Astrocyte (in vitro differentiated cells and primary cell): ENCODE results near the gene P2RY12. TPM values are rescaled to one million over a fixed set of nuclear protein-coding genes. Genes with fewer than 3 reads are reported as not detected.

ENCODE experiments used
- DNase-seq: peaks from one replicate; pipeline ENCODE4 v3.0.0-alpha.2; 2010; ENCODE audit warnings: low read depth
- FAIRE-seq: peaks from 2 replicates; lab custom pipeline; 2011; peaks lifted over from hg19 to GRCh38; lab: Jason Lieb, UNC
- H2AFZ ChIP-seq: 2 replicates; pipeline ENCODE4 v1.6.0; 2012; ENCODE audit warnings: low read depth, low read length, inconsistent platforms
- H3K27ac ChIP-seq: 2 replicates; pipeline ENCODE4 v1.5.1; 2011; ENCODE audit warnings: low read depth, low read length, inconsistent platforms
- H3K27me3 ChIP-seq: 2 replicates; pipeline ENCODE4 v1.6.0; 2011; ENCODE audit warnings: low read length, inconsistent platforms; ENCODE audit not compliant: insufficient read depth
- H3K36me3 ChIP-seq: 2 replicates; pipeline ENCODE4 v1.5.1; 2011; ENCODE audit warnings: low read length, inconsistent platforms; ENCODE audit not compliant: insufficient read depth
- H3K4me1 ChIP-seq: 2 replicates; pipeline ENCODE4 v1.5.1; 2011; ENCODE audit warnings: low read length, inconsistent platforms; ENCODE audit not compliant: insufficient read depth
- H3K4me2 ChIP-seq: 2 replicates; pipeline ENCODE4 v1.6.0; 2012; ENCODE audit warnings: low read length, inconsistent platforms
- H3K4me3 ChIP-seq: 2 replicates; pipeline ENCODE4 v1.5.1; 2011; ENCODE audit warnings: low read depth, mild to moderate bottlenecking, low read length, inconsistent platforms; ENCODE audit not compliant: insufficient read depth
- H3K79me2 ChIP-seq: 2 replicates; pipeline ENCODE4 v1.6.0; 2012; ENCODE audit warnings: mild to moderate bottlenecking, low read length, inconsistent platforms; ENCODE audit not compliant: insufficient read depth
- H3K9ac ChIP-seq: 2 replicates; pipeline ENCODE4 v1.6.0; 2012; ENCODE audit warnings: mild to moderate bottlenecking, low read length, inconsistent platforms
- H3K9me3 ChIP-seq: 2 replicates; pipeline ENCODE4 v1.5.1; 2012; ENCODE audit warnings: low read depth, mild to moderate bottlenecking, low read length, inconsistent platforms; ENCODE audit not compliant: insufficient read depth
- H4K20me1 ChIP-seq: 2 replicates; pipeline ENCODE4 v1.6.0; 2012; ENCODE audit warnings: low read length, inconsistent platforms; ENCODE audit not compliant: insufficient read depth
- H3K27ac Mint-ChIP-seq: one replicate; pipeline ENCODE4 v1.8.0; 2021; ENCODE audit warnings: mild to moderate bottlenecking, mixed read lengths; ENCODE audit not compliant: unreplicated experiment
- H3K27me3 Mint-ChIP-seq: one replicate; pipeline ENCODE4 v1.8.0; 2021; ENCODE audit warnings: low read depth, mixed read lengths; ENCODE audit not compliant: unreplicated experiment
- H3K36me3 Mint-ChIP-seq: one replicate; pipeline ENCODE4 v1.8.0; 2021; ENCODE audit warnings: low read depth, mixed read lengths; ENCODE audit not compliant: unreplicated experiment
- H3K4me1 Mint-ChIP-seq: one replicate; pipeline ENCODE4 v1.8.0; 2021; ENCODE audit warnings: low read depth, mixed read lengths; ENCODE audit not compliant: unreplicated experiment
- H3K4me3 Mint-ChIP-seq: one replicate; pipeline ENCODE4 v1.8.0; 2021; ENCODE audit warnings: mild to moderate bottlenecking, moderate library complexity, mixed read lengths; ENCODE audit not compliant: unreplicated experiment
- H3K9me3 Mint-ChIP-seq: one replicate; pipeline ENCODE4 v1.8.0; 2021; ENCODE audit warnings: mild to moderate bottlenecking, mixed read lengths; ENCODE audit not compliant: unreplicated experiment
- EZH2 ChIP-seq: IDR thresholded peaks from 2 replicates; pipeline ENCODE4 v1.6.1; 2012; ENCODE audit warnings: mild to moderate bottlenecking, low read length, inconsistent platforms; ENCODE audit not compliant: insufficient read depth
- total RNA-seq: library from RNA; stranded (reverse); gene quantifications from 2 replicates; pipeline ENCODE4 v1.2.1, GENCODE V29; 2021
- TF ChIP-seq, protein P1 (sequence below): IDR thresholded peaks from 2 replicates; pipeline ENCODE4 v1.5.1; 2011; ENCODE audit warnings: low read depth, mild to moderate bottlenecking, inconsistent platforms, low read length, moderate library complexity; ENCODE audit not compliant: insufficient read depth

Gene P2RY12
- total RNA-seq, 1 donor from 2014 or later: not detected

DNA sequence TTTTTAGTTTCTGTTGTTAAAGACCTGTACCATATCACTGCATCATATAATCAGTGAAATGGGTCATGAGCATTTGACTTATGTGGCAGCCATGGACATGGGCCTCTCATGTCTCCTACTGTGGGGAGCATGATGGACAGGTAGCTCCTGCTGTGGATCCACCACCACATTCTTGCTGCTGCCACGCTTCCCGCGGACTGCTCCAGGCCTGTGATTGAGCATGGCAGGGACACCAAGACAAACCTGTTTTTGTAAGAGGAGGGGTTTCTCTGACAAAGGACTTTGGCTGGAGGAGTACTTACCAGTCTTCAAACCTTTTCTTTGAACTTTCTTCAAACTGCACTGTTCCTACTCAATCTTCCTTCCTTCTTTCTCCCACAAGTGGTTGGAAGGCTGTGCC is 88.3 kb downstream of the P2RY12 start:
- H3K9me3 Mint-ChIP-seq: no peaks in the 10 kb centered on the region
- H3K9ac ChIP-seq: no peak overlapping the region
- no peak for FAIRE-seq
- no peak overlapping the region for H3K4me3 ChIP-seq
- no peak overlapping the region for H3K27ac ChIP-seq
- H3K27me3 ChIP-seq: peaks cover 2% of the 10 kb centered on the region
- no peak for TF ChIP-seq EZH2
- TF ChIP-seq, protein P1, sequence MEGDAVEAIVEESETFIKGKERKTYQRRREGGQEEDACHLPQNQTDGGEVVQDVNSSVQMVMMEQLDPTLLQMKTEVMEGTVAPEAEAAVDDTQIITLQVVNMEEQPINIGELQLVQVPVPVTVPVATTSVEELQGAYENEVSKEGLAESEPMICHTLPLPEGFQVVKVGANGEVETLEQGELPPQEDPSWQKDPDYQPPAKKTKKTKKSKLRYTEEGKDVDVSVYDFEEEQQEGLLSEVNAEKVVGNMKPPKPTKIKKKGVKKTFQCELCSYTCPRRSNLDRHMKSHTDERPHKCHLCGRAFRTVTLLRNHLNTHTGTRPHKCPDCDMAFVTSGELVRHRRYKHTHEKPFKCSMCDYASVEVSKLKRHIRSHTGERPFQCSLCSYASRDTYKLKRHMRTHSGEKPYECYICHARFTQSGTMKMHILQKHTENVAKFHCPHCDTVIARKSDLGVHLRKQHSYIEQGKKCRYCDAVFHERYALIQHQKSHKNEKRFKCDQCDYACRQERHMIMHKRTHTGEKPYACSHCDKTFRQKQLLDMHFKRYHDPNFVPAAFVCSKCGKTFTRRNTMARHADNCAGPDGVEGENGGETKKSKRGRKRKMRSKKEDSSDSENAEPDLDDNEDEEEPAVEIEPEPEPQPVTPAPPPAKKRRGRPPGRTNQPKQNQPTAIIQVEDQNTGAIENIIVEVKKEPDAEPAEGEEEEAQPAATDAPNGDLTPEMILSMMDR: no peak
- H3K9me3 ChIP-seq: no peaks in the 10 kb centered on the region
- no peak overlapping the region for H2AFZ ChIP-seq
- peaks cover 14% of the 10 kb centered on the region for H3K4me1 Mint-ChIP-seq
- H4K20me1 ChIP-seq: no peaks in the 10 kb centered on the region
- no peaks in the 10 kb centered on the region for H3K79me2 ChIP-seq
- H3K4me1 ChIP-seq: no peaks in the 10 kb centered on the region
- H3K27ac Mint-ChIP-seq: no peak overlapping the region
- no peaks in the 10 kb centered on the region for H3K27me3 Mint-ChIP-seq
- no peak overlapping the region for H3K4me2 ChIP-seq
- peak overlapping the region; percentile 55 for H3K4me3 Mint-ChIP-seq
- no peaks in the 10 kb centered on the region for H3K36me3 ChIP-seq
- H3K36me3 Mint-ChIP-seq: no peaks in the 10 kb centered on the region
- no peak for DNase-seq

DNA sequence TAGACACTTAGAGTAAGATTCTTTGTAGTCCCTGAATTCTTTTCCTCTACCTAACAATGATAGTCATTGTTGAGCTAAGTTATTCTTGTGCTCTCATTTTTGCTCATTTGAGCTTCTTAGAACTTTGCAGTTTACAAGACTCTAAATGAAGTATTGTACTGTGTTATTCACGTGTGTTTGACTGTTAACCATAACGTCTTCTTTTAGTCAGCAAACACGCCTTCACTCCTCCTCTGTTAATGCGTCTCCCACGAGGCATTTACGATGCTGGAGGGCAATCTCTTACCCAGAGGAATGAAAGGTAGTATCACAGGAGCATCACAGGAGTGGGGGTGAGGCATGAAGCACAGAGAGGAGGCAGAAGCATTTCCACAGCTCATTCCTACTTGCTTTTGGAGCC is 91.4 kb downstream of the P2RY12 start:
- no peak overlapping the region for H3K4me2 ChIP-seq
- H3K27ac Mint-ChIP-seq: no peak overlapping the region
- no peak overlapping the region for H2AFZ ChIP-seq
- no peaks in the 10 kb centered on the region for H3K79me2 ChIP-seq
- H3K9me3 ChIP-seq: no peaks in the 10 kb centered on the region
- H3K4me3 ChIP-seq: no peak overlapping the region
- no peaks in the 10 kb centered on the region for H3K36me3 Mint-ChIP-seq
- H4K20me1 ChIP-seq: no peaks in the 10 kb centered on the region
- H3K36me3 ChIP-seq: no peaks in the 10 kb centered on the region
- no peak for DNase-seq
- peaks cover under 1% of the 10 kb centered on the region for H3K27me3 ChIP-seq
- H3K9ac ChIP-seq: no peak overlapping the region
- FAIRE-seq: no peak
- no peaks in the 10 kb centered on the region for H3K4me1 ChIP-seq
- H3K9me3 Mint-ChIP-seq: no peaks in the 10 kb centered on the region
- TF ChIP-seq, protein P1: no peak
- no peak for TF ChIP-seq EZH2
- peaks cover 7% of the 10 kb centered on the region for H3K4me1 Mint-ChIP-seq
- H3K4me3 Mint-ChIP-seq: no peak overlapping the region
- no peaks in the 10 kb centered on the region for H3K27me3 Mint-ChIP-seq
- no peak overlapping the region for H3K27ac ChIP-seq

DNA sequence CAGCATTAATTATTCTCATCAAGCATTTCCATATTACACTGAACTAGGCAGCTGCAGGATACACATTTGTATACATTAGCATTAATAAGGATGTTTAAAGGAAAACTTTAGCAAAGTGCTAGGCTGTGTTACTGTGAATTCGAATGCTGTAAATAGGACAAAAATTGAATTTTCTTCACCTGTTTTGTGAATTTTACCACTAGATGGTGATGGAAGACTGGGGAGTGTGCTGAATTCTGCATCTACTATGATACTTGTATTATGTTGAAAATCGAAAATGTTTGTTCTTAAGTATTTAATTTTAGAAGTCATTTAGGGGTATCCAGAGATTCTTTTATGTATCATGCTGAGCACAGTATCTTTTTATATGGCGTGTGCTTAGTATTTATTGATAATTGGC is 93.9 kb downstream of the P2RY12 start:
- Histone ChIP-seq H3K27ac (no peak overlapping the region), H3K9me3 (no peaks in the 10 kb centered on the region), H2AFZ (no peak overlapping the region), H3K9ac (no peak overlapping the region), H4K20me1 (no peaks in the 10 kb centered on the region), H3K27me3 (no peaks in the 10 kb centered on the region), H3K4me1 (no peaks in the 10 kb centered on the region), H3K79me2 (no peaks in the 10 kb centered on the region), H3K36me3 (no peaks in the 10 kb centered on the region), H3K4me3 (no peak overlapping the region), H3K4me2 (no peak overlapping the region)
- Mint-ChIP-seq H3K4me3 (no peak overlapping the region), H3K27me3 (no peaks in the 10 kb centered on the region), H3K27ac (no peak overlapping the region), H3K4me1 (peaks cover 5% of the 10 kb centered on the region), H3K9me3 (no peaks in the 10 kb centered on the region), H3K36me3 (no peaks in the 10 kb centered on the region)
- FAIRE-seq: peak; percentile 41
- no peak for TF ChIP-seq EZH2
- TF ChIP-seq, protein P1: peak; percentile 49
- DNase-seq: no peak
